ENCODE data around the gene SORCS3.

SORCS3 gene

GRCh38 chr10:104924101-104924795 is 283.2 kb downstream of the SORCS3 start:
- DNase-seq: no peak

DNA sequence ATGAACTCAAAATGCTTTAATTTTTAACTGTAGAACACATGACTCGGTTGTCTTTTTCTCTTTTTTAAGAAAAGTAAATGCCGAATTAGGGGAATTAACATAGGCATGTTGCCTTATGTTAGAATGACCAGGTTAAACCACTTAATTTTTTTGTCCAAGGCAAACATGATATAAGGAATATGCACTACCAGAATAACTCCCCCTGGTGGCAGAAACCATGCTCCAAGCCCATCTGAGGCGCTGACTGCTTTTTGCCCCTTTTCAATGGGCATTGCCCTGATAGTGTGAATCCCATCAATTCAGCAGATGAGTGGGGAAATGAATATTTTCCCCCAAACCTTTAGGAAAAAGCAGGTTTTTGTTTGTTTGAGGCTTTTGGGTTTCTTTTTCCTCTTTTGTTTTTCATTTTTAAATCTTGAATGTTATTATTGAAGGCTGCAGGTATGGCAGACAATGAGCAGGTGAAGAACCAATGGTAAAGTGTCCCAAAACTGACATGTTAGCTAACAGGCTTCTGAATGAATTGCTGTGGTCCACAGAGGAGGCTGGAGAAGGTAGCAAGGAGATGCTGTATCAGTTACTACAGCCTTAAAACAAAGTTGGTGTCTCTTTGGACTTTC is 284.3 kb downstream of the SORCS3 start:
- DNase-seq: no peak

DNA sequence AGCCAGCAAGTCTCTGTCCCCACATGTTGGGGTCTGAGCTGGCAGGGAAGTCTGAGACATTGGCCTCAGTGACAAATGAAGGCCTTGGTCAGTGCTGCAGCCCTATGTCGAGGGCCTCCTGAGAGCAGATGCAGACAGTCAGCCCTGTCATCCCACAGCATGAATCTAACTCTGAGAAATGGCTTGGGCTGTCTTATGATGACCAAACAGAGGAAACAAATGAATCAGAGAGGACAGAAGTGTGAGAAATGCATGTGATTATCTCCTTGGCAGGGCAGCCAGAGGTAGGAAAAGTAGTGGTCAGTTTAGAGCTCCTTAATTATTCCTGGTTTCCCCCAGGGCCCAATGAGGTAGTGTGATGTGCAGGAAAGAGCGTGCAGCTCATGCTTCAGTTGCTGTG is 287.6 kb downstream of the SORCS3 start:
- no peak for DNase-seq

DNA sequence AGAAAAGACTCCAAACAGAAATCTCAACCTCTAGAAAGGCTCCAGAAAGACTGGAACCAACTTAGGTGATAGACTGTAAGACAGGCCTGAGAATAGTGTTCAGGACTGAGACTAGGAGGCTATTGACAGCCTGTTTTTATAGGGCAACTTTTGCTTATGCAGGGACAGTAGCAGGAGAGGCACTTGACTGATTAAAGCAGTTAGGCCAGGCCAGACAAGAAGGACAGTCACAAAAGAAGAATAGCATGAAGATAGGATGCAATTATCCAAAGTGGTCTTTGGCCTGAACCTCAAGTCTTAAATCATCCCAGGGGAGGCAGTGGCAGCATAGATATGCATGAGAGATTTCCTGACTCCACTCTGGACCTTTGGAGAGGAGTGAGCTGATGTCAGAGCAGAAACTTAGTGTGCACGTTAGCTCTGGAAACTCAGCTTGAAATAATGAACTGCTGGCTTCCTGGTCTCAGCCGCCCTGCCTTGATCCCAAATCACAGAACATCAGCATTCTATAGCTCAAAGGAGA is 290.6 kb downstream of the SORCS3 start:
- DNase-seq: no peak

- DNase-seq: no peak
These were observed 294.6 kb downstream of the SORCS3 start for GRCh38 chr10:104935656-104936055.

- DNase-seq: no peak
These were observed 296.5 kb downstream of the SORCS3 start for GRCh38 chr10:104937567-104937966.

GRCh38 chr10:104938031-104938430 is 296.9 kb downstream of the SORCS3 start:
- DNase-seq: no peak

DNA sequence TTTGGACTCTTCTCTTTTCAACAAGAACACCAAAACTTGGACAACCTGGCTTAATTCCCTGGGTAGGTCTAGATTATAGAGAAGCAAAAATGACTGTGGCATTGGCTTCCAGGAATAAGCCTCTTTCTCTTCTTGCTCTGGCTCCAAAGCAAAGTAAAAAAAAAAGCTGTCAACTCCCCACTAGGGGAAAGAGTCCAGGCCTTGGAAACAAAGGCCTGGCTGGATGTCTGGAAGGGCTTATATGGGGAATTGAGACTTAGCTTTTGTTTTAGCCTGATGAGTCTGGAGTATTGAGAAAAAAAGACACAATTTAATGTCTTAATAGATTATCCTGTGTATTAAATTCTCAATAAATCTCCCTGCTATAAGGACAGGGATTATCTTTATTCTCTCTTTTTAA is 300.6 kb downstream of the SORCS3 start:
- DNase-seq: no peak

- DNase-seq: no peak
These were observed 306.2 kb downstream of the SORCS3 start for GRCh38 chr10:104947314-104947713.

DNA sequence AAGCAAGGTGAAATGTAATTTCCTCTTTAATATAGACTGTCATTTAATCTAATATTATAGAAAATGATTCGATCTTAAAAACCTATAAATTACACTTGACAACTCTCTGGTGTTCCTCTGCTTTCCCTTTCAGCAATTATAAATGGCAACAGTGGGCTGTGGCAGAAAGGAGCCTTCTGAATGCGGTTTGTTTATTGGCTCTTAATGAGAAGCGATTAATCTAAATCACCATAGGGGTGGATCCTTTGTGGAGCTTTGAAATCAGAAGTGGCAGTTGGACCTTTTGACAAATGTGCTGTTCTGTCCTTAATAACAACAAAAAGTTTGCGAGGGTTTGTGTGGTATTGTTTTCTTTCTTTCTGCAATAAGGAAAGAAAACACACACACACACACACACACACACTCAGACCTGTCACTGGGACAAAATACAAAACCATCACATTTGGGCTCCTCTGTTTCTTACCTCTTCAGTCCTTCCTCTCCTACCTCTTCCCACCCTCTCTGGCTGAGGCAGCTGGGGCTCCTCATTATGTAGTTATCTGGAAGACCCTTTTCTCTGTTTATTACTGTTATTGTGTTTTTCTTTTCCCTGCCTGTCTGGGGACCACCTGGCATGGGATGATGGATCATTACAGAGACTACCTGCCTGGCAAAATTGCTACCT is 316.2 kb downstream of the SORCS3 start:
- DNase-seq: no peak

GRCh38 chr10:104966563-104967297 is 325.6 kb downstream of the SORCS3 start:
- no peak for DNase-seq

DNA sequence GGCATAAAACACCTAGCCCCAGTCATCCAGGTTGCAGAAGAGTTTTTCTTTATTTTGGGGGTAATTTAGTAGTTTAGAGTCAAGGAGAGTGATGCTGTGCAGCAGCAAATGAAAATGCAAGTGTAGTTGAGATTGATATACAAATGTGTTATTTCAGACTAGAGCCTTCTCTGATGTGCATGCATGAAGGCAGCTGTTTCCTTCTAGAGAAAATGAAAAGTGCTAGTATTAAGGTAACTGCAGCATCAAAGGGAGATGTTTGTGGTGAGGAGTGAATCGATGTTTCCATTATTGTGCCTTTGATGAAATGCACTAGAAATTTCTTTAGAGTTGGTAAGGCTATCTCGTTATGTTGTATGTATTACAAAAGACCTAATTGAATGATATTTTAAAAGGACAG is 339.3 kb downstream of the SORCS3 start:
- no peak for DNase-seq

DNA sequence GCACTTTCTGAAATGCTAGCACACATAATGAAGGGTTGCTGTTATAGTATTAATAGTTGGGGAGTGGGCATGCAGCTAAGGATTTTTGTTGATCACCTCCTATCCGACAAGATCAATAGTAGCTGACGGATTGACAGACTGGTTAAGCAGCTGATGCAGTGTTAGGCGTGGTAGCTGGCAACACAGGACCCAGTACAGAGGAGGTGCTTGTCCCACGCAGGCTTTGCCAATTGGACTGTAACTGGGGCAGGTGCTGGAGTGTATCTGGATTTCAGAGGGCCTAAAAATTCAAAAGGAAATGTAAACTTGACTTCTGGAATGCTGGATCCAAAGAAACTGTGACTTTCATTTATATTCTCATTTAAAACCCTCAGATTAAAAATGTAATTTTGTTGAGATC is 340.9 kb downstream of the SORCS3 start:
- no peak for DNase-seq

GRCh38 chr10:104988686-104989085 is 347.6 kb downstream of the SORCS3 start:
- no peak for DNase-seq

- no peak for DNase-seq
These were observed 348.8 kb downstream of the SORCS3 start for GRCh38 chr10:104989880-104990279.

GRCh38 chr10:104993085-104993484 is 352.0 kb downstream of the SORCS3 start:
- no peak for DNase-seq

- DNase-seq: no peak
These were observed 360.2 kb downstream of the SORCS3 start for GRCh38 chr10:105001269-105001668.

DNA sequence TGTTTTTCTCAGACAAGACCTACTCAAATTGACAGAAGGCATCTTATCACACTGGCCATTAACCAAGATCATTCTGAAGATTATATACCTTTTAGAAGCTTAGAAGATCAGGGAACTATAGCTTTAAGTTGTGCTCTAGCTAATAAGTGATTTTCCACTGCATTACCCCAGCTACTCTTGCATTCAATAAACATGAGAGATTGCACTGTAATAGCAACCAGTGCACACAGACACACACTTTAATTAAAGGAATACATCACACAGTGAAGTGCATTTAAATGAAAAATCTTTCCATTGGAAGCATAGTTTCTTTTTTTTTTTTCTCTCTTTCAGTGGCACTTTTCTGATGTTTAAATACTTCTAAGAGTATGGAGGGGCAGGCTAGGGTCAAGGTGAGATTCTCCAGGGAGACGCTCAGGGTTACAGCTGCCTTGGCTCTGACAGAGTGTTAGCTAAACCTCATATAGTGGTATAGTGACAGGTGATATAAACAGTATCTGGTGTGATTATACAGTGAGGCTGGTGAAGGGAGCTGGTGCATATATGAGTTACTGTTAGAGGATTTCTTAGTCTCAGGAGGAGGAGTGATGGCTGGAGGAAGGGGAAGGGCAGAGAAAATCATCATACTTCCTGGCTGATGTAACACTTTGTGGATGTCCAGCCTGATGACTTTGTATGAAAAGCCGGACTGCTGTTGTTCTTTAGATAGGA is 369.5 kb downstream of the SORCS3 start:
- DNase-seq: no peak

- DNase-seq: no peak
These were observed 376.0 kb downstream of the SORCS3 start for GRCh38 chr10:105017116-105017515.

DNA sequence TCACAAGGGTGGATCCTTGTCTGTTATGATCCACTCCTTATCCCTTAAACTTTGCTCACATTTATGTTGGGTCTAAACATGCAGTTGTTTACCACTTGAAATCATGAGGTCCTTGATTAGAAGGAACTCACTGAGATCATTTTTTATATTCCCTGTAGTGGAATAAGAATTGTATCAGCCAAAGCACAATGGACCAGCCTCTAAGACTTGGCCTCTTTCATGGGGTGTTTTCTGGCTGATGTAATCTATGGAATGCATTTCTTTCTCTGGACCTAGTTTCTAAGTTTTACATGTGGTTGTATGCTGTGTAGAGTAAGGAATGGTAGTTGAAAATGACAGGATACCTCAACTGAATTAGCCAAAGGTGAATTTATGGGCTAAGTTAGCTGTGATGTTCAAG is 376.6 kb downstream of the SORCS3 start:
- no peak for DNase-seq

DNA sequence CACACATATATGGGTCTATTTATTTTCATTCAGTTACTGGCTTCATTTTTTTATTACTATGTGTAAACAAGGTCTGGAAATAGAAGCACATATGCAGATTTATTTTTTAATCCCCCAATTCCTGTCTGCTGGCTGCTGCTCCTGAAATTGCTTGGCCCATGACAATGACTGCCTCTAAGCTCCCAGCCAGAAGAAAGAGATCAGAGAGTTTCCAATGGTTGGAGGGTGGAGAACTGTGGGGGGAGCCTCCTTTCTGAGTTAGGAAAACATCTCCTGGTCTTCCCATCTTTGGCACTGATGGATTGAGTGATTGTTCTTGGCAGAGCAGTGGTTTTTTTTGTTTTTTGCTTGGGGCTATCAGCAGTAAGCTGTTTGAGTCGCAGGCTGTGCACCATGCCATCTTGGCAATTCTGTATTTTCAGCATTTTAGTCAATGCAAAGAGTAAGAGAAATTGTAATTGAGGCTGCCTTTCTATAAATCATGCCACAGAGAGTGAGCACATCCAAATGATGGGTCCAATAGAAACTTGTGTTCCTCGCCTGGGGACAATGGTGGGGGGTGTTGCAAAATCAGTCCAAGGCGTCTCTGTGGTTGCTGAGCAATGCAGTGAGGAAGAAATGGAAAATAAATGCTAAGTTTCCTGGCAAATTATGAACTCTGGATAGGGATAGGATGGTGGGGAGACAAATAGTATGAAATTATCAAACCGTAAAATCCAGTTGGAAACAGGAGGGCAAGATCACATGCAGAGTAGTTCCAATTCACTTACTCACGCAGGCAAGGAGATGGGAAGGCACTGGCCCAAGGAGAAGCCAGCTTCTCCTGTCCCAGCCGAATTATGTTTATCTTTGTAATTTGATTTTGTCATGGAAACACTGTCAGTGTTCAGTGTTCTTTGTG is 382.4 kb downstream of the SORCS3 start:
- DNase-seq: no peak

DNA sequence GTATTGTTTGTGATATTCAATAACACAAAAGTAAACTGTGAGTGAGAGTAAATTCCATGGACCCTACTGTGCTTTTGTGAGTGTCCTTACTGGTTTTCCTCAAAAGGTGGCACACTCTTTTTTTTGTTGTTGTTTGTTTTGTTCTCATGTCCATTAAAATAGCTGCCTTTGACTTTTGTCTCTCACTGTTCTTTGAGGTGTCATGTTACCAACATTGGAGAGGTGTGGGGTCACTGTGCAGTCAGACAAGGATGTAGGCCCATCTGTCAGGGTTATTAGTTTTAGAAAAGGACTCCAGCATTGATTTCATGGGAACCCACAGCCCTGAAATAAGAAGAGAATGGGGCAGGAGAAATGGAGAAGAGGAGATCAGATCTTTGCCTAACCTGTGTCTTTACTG is 383.1 kb downstream of the SORCS3 start:
- no peak for DNase-seq
